Stimulated activated CD8-positive, alpha-beta memory T cell treated with anti-CD3 and anti-CD28 coated beads, Interleukin-15, amount 100 ng/mL, for 24 hours (primary cell): ENCODE measurements around the gene OR4P4.

Source experiments
- DNase-seq: peaks from one replicate; pipeline ENCODE4 v3.0.0-alpha.2; 2020; ENCODE audit warnings: low read depth

The OR4P4 gene

GRCh38 chr11:55634813-55635212, at the start of gene OR4P4:
OR4P4 (plus strand) TSS chr11:55635113.
- DNase-seq, result no peak

- no peak for DNase-seq
Measured at GRCh38 chr11:55607545-55607944, 27.4 kb upstream of the OR4P4 start, which contains the start of gene OR4C11. OR4C11 (minus strand) TSS chr11:55607645; CDS start chr11:55604373, 3,272 bp downstream.

- DNase-seq, result no peak
Measured at GRCh38 chr11:55624531-55624930, 10.4 kb upstream of the OR4P4 start.

- DNase-seq, result no peak
Measured at GRCh38 chr11:55648027-55648426, 13.1 kb downstream of the OR4P4 start, which contains the start of gene OR4S2. OR4S2 (plus strand) TSS chr11:55648327; CDS start chr11:55650904, 2,577 bp downstream.

- no peak for DNase-seq
Measured at GRCh38 chr11:55652560-55652959, 17.6 kb downstream of the OR4P4 start.

GRCh38 chr11:55655096-55655495, 20.2 kb downstream of the OR4P4 start:
- DNase-seq, result no peak

GRCh38 chr11:55658031-55658573, 23.2 kb downstream of the OR4P4 start:
- DNase-seq, result no peak

GRCh38 chr11:55658608-55659007, 23.7 kb downstream of the OR4P4 start:
- DNase-seq, result no peak

- DNase-seq, result no peak
Measured at GRCh38 chr11:55661901-55662300, 27.0 kb downstream of the OR4P4 start, which contains the start of gene OR4C6. OR4C6 (plus strand) TSS chr11:55662201; CDS start chr11:55665167, 2,966 bp downstream.

- DNase-seq, result no peak
Measured at GRCh38 chr11:55669376-55669775, 34.5 kb downstream of the OR4P4 start.

GRCh38 chr11:55673860-55674259, 38.9 kb downstream of the OR4P4 start:
- no peak for DNase-seq
